ENCODE results near the gene SEMA3G.

SEMA3G gene

DNA sequence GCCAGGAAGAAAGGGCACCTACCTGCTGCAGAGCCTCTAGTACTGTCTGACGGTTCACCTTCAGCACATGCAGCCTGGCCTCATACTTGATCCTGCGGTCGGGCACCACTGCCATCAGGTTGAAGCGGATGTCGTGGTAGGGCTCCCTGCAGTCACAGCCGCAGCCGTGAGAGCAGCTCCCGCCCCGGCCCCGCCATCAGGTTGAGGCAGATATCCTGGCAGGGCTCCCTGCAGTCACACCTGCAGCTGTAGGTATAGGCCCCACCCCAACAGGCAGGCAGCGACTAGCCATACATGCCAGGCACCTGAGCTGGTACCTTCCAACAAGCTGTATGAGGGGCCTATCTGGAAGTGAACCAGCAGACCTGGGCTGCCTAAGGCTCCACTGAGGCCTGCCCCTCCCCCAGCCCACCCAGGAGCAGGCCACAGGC, 38.7 kb downstream of the SEMA3G start:
- peaks cover 4% of the 10 kb centered on the region for H3F3A ChIP-seq (ENCODE audit: control insufficient read depth, insufficient read depth)
- H4K20me1 ChIP-seq (ENCODE audit: control insufficient read depth, insufficient read depth, low read depth, low read length), result peaks cover 4% of the 10 kb centered on the region; the same call in 1 of the 2 replicates
- no peaks in the 10 kb centered on the region for H3K9me2 ChIP-seq (replicated peaks; ENCODE audit: control insufficient read depth, low read length)
- no peaks in the 10 kb centered on the region for H3K9me3 ChIP-seq (ENCODE audit: control insufficient read depth, insufficient read depth, low read length)
- H3K36me3 ChIP-seq (ENCODE audit: control insufficient read depth, low read length), result peaks cover 80% of the 10 kb centered on the region
- peaks cover 15% of the 10 kb centered on the region for H3K4me1 ChIP-seq (ENCODE audit: control insufficient read depth, low read length)
- no peak overlapping the region for H3K4me3 ChIP-seq (ENCODE audit: low read length)
- peaks cover 35% of the 10 kb centered on the region for H3K79me2 ChIP-seq (ENCODE audit: control insufficient read depth, low read length)
- TF ChIP-seq EZH2phosphoT487 (IDR thresholded peaks at IDR 0.05; ENCODE audit: borderline replicate concordance, low read length), result no peak
- TF ChIP-seq, protein P1, sequence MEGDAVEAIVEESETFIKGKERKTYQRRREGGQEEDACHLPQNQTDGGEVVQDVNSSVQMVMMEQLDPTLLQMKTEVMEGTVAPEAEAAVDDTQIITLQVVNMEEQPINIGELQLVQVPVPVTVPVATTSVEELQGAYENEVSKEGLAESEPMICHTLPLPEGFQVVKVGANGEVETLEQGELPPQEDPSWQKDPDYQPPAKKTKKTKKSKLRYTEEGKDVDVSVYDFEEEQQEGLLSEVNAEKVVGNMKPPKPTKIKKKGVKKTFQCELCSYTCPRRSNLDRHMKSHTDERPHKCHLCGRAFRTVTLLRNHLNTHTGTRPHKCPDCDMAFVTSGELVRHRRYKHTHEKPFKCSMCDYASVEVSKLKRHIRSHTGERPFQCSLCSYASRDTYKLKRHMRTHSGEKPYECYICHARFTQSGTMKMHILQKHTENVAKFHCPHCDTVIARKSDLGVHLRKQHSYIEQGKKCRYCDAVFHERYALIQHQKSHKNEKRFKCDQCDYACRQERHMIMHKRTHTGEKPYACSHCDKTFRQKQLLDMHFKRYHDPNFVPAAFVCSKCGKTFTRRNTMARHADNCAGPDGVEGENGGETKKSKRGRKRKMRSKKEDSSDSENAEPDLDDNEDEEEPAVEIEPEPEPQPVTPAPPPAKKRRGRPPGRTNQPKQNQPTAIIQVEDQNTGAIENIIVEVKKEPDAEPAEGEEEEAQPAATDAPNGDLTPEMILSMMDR (IDR thresholded peaks at IDR 0.05; ENCODE audit: low read depth, low read length, poor library complexity, severe bottlenecking), result no peak
- H3K27me3 ChIP-seq (ENCODE audit: control insufficient read depth, low read length), result no peaks in the 10 kb centered on the region
- no peak overlapping the region for H3K4me2 ChIP-seq (ENCODE audit: low read length)
- no peak overlapping the region for H3K27ac ChIP-seq (ENCODE audit: low read depth, low read length)

DNA sequence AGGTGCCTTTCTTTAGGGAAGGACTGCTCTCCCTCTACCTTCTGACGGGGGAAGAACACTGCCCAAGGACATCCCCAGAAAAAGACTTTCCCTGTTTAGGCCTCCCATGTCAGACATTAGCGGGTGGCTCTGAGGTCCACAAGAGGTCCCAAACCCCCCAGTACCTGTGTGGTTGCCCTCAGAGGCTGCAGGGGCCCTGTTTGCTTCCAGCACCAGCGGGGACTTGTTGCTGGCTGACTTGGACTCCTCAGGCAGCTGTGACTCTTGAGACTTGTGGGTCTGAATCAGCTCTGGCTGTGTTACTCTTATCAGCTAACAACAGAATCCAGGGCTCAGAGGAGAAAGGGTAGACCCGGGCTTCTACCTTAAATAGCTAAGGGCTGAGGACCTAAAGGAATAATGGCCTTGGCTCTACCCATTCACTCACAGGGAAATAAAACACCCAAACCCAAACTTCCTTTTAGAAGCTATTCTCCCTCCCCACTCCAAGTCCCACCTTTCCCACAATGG, 39.2 kb downstream of the SEMA3G start:
- Histone ChIP-seq H3K27ac (ENCODE audit: low read depth, low read length) (no peak overlapping the region), H4K20me1 (ENCODE audit: control insufficient read depth, insufficient read depth, low read depth, low read length) (peaks cover 4% of the 10 kb centered on the region; the same call in 1 of the 2 replicates), H3K27me3 (ENCODE audit: control insufficient read depth, low read length) (no peaks in the 10 kb centered on the region), H3K9me3 (ENCODE audit: control insufficient read depth, insufficient read depth, low read length) (no peaks in the 10 kb centered on the region), H3K4me3 (ENCODE audit: low read length) (no peak overlapping the region), H3F3A (ENCODE audit: control insufficient read depth, insufficient read depth) (no peaks in the 10 kb centered on the region; the same call in 1 of the 2 replicates), H3K36me3 (ENCODE audit: control insufficient read depth, low read length) (peaks cover 81% of the 10 kb centered on the region), H3K79me2 (ENCODE audit: control insufficient read depth, low read length) (peaks cover 29% of the 10 kb centered on the region), H3K4me1 (ENCODE audit: control insufficient read depth, low read length) (peaks cover 12% of the 10 kb centered on the region), H3K9me2 (replicated peaks; ENCODE audit: control insufficient read depth, low read length) (no peaks in the 10 kb centered on the region), H3K4me2 (ENCODE audit: low read length) (no peak overlapping the region)
- TF ChIP-seq EZH2phosphoT487 (IDR thresholded peaks at IDR 0.05; ENCODE audit: borderline replicate concordance, low read length), result no peak
- TF ChIP-seq, protein P1 (IDR thresholded peaks at IDR 0.05; ENCODE audit: low read depth, low read length, poor library complexity, severe bottlenecking), result no peak

DNA sequence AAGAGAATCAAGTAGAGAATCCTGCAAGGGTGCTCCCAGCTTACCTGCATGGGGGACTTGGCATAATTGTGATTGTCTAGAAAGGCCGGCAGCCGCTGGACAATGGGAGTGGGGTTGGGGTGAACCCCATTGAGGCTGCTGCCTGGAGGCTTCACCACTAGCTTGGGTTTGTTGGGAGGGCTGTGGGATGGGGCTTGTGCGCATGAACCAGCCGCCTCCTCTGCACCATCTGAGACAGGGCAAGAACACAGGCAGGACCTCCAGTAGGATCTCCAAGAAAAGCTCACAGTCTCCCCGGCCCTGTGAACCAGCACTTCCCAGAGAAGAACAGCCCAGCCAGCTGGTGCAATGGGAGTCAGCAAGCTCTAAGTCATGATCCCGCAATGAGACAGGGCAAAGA, 39.8 kb downstream of the SEMA3G start:
- Histone ChIP-seq H4K20me1 (ENCODE audit: control insufficient read depth, insufficient read depth, low read depth, low read length) (peaks cover 4% of the 10 kb centered on the region; the same call in 1 of the 2 replicates), H3K9me3 (ENCODE audit: control insufficient read depth, insufficient read depth, low read length) (no peaks in the 10 kb centered on the region), H3K4me1 (ENCODE audit: control insufficient read depth, low read length) (peaks cover 12% of the 10 kb centered on the region), H3K4me2 (ENCODE audit: low read length) (no peak overlapping the region), H3K27ac (ENCODE audit: low read depth, low read length) (no peak overlapping the region), H3K36me3 (ENCODE audit: control insufficient read depth, low read length) (peaks cover 83% of the 10 kb centered on the region), H3K79me2 (ENCODE audit: control insufficient read depth, low read length) (peaks cover 28% of the 10 kb centered on the region), H3K4me3 (ENCODE audit: low read length) (no peak overlapping the region), H3K27me3 (ENCODE audit: control insufficient read depth, low read length) (no peaks in the 10 kb centered on the region), H3K9me2 (replicated peaks; ENCODE audit: control insufficient read depth, low read length) (no peaks in the 10 kb centered on the region), H3F3A (ENCODE audit: control insufficient read depth, insufficient read depth) (no peaks in the 10 kb centered on the region)
- no peak for TF ChIP-seq EZH2phosphoT487 (IDR thresholded peaks at IDR 0.05; ENCODE audit: borderline replicate concordance, low read length)
- TF ChIP-seq, protein P1 (IDR thresholded peaks at IDR 0.05; ENCODE audit: low read depth, low read length, poor library complexity, severe bottlenecking), result no peak
